Mucosa of rectum (tissue), 2 donors: Measurements from ENCODE around the gene MICOS13.

Source experiments
- H3K27ac ChIP-seq, 2 donors: one replicate each; pipeline ENCODE4 v1.7.0; 2013; ENCODE audit warnings: inconsistent platforms in 2 of 2, low read depth in 2 of 2, low read length in 2 of 2
- H3K27me3 ChIP-seq, 2 donors: one replicate each; pipeline ENCODE4 v1.7.0; 2013; ENCODE audit warnings: low read length in 2 of 2; ENCODE audit not compliant: control insufficient read depth in 2 of 2, insufficient read depth in 2 of 2
- H3K36me3 ChIP-seq, 2 donors: one replicate each; pipeline ENCODE4 v1.7.0; 2013; ENCODE audit warnings: low read length in 2 of 2; ENCODE audit not compliant: control insufficient read depth in 2 of 2, insufficient read depth in 2 of 2
- H3K4me1 ChIP-seq, 2 donors: one replicate each; pipeline ENCODE4 v1.7.0; 2013; ENCODE audit warnings: low read length in 2 of 2, mild to moderate bottlenecking in 1 of 2; ENCODE audit not compliant: control insufficient read depth in 2 of 2, insufficient read depth in 2 of 2
- H3K4me3 ChIP-seq, 2 donors: one replicate each; pipeline ENCODE4 v1.7.0; 2013; ENCODE audit warnings: low read length in 2 of 2
- H3K9ac ChIP-seq, 2 donors: one replicate each; pipeline ENCODE4 v1.7.0; 2013; ENCODE audit warnings: low read length in 2 of 2, low read depth in 1 of 2, mild to moderate bottlenecking in 1 of 2
- H3K9me3 ChIP-seq, 2 donors: one replicate each; pipeline ENCODE4 v1.7.0; 2013; ENCODE audit warnings: low read length in 2 of 2; ENCODE audit not compliant: control insufficient read depth in 2 of 2
- donor health status: healthy.
- donor health status: Normal muscosa, but diverticular disease.

The MICOS13 gene, protein sequence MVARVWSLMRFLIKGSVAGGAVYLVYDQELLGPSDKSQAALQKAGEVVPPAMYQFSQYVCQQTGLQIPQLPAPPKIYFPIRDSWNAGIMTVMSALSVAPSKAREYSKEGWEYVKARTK

GRCh38 chr19:5680437-5681368, at the start of gene MICOS13, which contains the start of gene HSD11B1L:
TSS of gene MICOS13 (minus strand) at chr19:5680516. CDS start at chr19:5680486, 30 bp downstream.
TSS of gene HSD11B1L (plus strand) at chr19:5681027. CDS start at chr19:5684833, 3,806 bp downstream.
- Histone ChIP-seq H3K27me3 (no peaks in the 10 kb centered on the region), H3K9ac (peak within 1 kb of the TSS; percentile 95 to 98), H3K4me3 (peak within 1 kb of the TSS; percentile 98), H3K9me3 (no peaks in the 10 kb centered on the region), H3K4me1 (peaks cover 16 to 21% of the 10 kb centered on the region in 2 donors), H3K36me3 (peaks cover 0 to 6% of the 10 kb centered on the region in 2 donors), H3K27ac (peak within 1 kb of the TSS; percentile 83 to 88)

DNA sequence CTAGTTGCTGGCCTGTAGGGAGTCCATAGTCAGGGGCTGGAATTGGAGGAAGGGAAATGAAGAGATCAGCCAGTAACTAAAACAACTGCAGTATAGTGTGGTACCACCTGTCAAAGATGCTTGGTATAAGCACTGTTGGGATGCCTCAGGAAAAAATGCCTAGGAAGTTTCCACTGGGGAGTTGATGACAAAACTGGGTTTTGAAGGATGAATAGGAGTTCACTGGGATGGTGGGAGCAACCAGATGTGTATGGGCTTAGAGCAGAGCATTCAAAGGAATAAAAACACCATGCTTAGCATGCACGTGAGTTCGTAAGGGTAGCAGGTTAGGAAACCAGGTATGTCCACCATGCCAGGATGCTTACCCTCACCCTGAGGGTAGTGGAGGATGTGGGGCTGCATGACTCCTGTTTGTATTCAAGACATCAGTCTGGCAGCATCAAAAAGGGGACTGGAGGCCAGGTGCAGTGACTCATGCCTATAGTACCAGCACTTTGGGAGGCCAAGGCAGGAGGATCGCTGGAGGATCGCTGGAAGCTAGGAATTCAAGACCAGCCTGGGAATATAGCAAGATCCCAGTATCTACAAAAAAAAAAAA, 47.2 kb upstream of the MICOS13 start:
- Histone ChIP-seq H3K9me3 (no peaks in the 10 kb centered on the region), H3K27ac (no peak overlapping the region), H3K27me3 (no peaks in the 10 kb centered on the region), H3K4me1 (no peaks in the 10 kb centered on the region), H3K36me3 (no peaks in the 10 kb centered on the region), H3K9ac (no peak overlapping the region), H3K4me3 (no peak overlapping the region)

DNA sequence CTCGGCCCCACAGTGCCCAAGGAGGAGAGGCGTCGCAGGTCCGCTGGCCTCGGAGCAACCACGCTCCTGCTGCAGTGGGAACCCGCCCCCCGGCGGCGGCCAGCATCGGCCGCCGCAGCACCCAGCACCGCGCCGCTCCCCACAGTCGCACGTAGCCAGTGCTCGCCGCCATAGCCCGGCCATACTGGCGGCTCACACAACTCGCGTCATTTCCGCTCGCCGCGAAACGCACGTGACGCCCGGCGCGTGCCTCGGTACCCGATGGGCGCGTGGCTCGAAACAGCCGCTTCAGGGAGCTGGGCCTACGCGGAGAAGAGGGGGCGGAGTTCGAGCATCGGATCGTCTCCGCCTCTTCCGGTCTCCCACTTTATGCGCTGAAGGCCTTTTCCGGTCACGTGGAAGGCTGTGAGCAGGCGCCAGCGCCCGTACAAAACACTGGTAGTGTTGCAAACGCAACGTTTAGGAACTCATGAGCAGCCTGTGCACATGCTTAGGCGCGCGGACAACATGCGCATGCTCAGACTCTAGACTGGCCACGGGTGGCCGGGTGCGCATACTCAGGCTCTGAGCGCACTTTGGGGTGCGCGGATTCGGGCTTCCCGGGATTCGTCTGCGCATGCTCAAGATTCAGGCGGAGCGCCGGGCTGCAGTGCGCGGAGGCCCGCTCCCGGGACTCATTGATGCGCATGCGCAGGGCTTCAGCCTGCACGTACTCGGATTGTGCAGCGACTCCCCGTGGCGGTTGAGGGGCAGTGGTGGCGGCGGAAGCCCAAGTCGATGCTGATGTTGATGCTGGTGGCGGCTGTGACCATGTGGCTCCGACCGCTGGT, 39.9 kb upstream of the MICOS13 start, which contains the start of the genes CATSPERD and LONP1:
CATSPERD (plus strand) TSS at position 677 of the 830 bp plus-strand sequence; CDS start at position 778, 101 bp downstream.
LONP1 (minus strand) TSS at position 186 of the 830 bp plus-strand sequence; CDS start at position 172, 14 bp downstream.
- peak within 1 kb of the TSS; percentile 82 to 92 for H3K9ac ChIP-seq
- peaks cover 13 to 17% of the 10 kb centered on the region in 2 donors for H3K4me1 ChIP-seq
- H3K27ac ChIP-seq: peak within 1 kb of the TSS; percentile 82 to 95
- peak within 1 kb of the TSS; percentile 71 to 98 for H3K4me3 ChIP-seq
- no peaks in the 10 kb centered on the region for H3K36me3 ChIP-seq
- no peaks in the 10 kb centered on the region for H3K27me3 ChIP-seq
- H3K9me3 ChIP-seq: no peaks in the 10 kb centered on the region

DNA sequence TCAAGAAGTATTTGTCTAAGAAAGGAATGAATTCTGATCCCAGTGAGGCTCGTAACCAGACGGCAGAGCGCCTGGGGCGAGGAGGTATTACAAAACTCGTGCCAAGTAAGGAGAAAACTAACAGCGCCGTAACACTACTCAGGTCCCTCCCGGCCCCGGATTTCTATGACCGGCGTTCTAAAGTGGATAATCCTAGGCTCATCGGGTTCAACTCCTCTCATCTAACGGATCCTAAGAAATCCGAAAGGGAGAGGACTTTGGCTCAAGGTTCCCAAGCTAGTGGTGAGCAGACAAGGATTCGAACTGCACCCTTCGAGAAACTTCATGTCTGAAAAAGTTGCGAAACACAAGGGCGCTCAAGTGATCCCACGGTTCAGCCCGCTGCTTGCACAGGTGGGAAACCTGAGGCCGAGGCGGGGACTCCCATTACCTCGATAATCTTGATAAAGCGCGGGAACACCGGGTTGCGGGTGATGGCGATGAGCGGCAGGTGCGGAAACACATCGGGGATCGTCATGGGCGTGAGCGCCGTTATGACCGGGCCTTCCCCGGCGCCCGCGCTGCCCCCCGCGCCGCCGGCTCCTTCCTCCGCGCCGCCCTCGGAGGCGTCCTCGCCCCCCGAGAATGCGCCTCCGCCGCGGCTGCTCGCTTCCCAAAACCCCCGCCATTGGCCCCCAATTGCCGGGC, 39.1 kb upstream of the MICOS13 start:
- Histone ChIP-seq H3K9ac (peak overlapping the region; percentile 72 to 82), H3K27me3 (no peaks in the 10 kb centered on the region), H3K27ac (peak overlapping the region; percentile 82 to 95), H3K4me3 (peak overlapping the region; percentile 71 to 98), H3K36me3 (no peaks in the 10 kb centered on the region), H3K9me3 (no peaks in the 10 kb centered on the region), H3K4me1 (peaks cover 13 to 17% of the 10 kb centered on the region in 2 donors)

DNA sequence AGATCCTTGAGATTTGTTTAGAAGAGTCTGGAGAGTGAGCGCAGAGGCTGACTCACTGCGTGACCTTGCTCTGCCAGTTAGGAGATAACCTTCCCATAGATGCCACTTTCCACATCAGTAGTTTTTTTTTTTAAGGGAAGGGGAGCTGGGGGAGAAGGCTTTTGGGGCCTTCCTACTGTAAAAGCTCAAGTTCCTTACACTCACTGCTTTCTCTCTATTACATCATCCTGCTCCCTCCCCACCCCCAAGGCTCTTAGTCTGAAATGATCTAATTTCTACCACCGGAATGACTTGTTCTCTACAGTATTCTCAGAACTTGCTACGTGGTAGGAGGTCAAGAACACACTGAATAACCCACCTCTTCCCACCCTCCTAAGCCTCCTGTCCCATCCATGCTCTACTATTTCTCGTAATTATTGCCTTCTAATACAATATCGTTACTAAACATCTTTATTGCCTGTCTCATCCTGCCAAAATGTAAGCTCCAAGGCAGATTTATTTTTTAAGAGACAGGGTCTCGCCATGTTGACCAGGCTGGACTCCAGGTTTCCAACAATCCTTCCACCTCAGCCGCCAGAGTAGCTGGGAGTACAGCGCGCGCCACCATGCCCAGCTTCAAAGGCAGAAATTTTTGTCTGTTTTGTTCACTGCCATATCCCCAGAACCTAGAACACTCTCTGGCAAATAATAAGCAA, 38.4 kb upstream of the MICOS13 start:
- H3K4me3 ChIP-seq: peak overlapping the region; percentile 71 to 98

DNA sequence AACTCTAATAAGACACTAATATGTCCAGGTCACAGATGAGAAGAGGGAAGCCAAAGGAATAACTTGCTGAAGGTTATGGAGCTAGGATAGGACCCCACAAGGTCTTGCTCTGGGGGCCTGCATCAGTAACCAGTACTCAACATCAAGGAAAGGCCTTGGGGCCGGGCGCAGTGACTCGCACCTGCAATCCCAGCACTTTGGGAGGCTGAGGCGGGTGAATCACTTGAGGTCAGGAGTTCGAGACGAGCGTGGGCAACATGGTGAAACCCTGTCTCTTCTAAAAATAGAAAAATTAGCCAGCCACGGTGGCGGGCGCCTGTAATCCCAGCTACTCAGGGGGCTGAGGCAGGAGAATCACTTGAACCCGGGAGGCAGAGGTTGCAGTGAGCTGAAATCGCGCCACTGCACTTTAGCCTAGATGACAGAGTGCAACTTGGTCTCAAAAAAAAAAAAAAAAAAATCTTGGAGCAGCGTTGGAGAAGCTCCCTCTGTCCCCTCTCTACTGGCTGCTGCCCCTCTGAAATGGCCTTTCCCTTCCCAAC, 37.8 kb upstream of the MICOS13 start:
- peak overlapping the region in 1 of 2 donors; percentile 98 for H3K4me3 ChIP-seq
- no peak overlapping the region for H3K27ac ChIP-seq
- no peak overlapping the region for H3K9ac ChIP-seq

More for the DNA sequence above, 38.4 kb upstream of the MICOS13 start:
- H3K9ac ChIP-seq: peak overlapping the region; percentile 72 to 82
- no peaks in the 10 kb centered on the region for H3K9me3 ChIP-seq
- H3K4me1 ChIP-seq: peaks cover 13 to 17% of the 10 kb centered on the region in 2 donors
- no peak overlapping the region for H3K27ac ChIP-seq
- H3K27me3 ChIP-seq: no peaks in the 10 kb centered on the region
- peaks cover 0 to 4% of the 10 kb centered on the region in 2 donors for H3K36me3 ChIP-seq

GRCh38 chr19:5717215-5717935, 37.1 kb upstream of the MICOS13 start:
- no peak overlapping the region for H3K9ac ChIP-seq
- H3K9me3 ChIP-seq: no peaks in the 10 kb centered on the region
- no peak overlapping the region for H3K4me3 ChIP-seq
- peaks cover 13 to 17% of the 10 kb centered on the region in 2 donors for H3K4me1 ChIP-seq
- peaks cover 10 to 15% of the 10 kb centered on the region in 2 donors for H3K36me3 ChIP-seq
- H3K27ac ChIP-seq: no peak overlapping the region
- no peaks in the 10 kb centered on the region for H3K27me3 ChIP-seq

More for the DNA sequence above, 37.8 kb upstream of the MICOS13 start:
- Histone ChIP-seq H3K4me1 (peaks cover 13 to 17% of the 10 kb centered on the region in 2 donors), H3K9me3 (no peaks in the 10 kb centered on the region), H3K36me3 (peaks cover 4 to 8% of the 10 kb centered on the region in 2 donors), H3K27me3 (no peaks in the 10 kb centered on the region)

DNA sequence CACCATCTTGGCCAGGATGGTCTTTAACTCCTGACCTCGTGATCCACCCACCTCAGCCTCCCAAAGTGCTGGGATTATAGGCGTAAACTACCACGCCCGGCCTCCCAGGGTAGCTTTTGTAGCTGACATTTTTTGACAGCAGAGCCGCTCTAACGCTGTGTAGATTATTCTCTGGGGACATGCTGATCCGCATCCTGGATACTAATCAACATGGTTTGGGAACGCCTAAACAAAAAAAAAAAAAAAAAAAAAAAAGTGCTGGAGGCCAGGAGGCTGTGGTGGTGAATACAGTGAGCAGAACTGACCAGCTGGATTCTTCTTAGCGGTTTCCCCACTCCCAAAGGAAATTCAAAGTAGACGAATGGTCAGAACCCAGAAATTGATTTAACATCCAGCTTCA, 34.5 kb upstream of the MICOS13 start:
- no peak overlapping the region for H3K27ac ChIP-seq
- peaks cover 24 to 35% of the 10 kb centered on the region in 2 donors for H3K36me3 ChIP-seq
- no peaks in the 10 kb centered on the region for H3K9me3 ChIP-seq
- peaks cover 13 to 15% of the 10 kb centered on the region in 2 donors for H3K4me1 ChIP-seq
- no peak overlapping the region for H3K4me3 ChIP-seq
- no peak overlapping the region for H3K9ac ChIP-seq
- no peaks in the 10 kb centered on the region for H3K27me3 ChIP-seq
